K562 (cell line): ENCODE data around the gene C17orf78. TPM values are rescaled to one million over a fixed set of nuclear protein-coding genes. Genes with fewer than 3 reads are reported as not detected.

Experiments
- EWSR1 ChIP-seq: fragments of 450-650 bp; IDR thresholded peaks from 2 replicates; pipeline ENCODE4 v1.6.1; 2018; ENCODE audit warnings: borderline replicate concordance, mild to moderate bottlenecking, low read depth, moderate library complexity; ENCODE audit not compliant: partially characterized antibody
- FOXJ3 ChIP-seq: sonication (generic); formaldehyde crosslinking; IDR thresholded peaks from 2 replicates; pipeline ENCODE4 v1.4.0; 2020; ENCODE audit warnings: mild to moderate bottlenecking, missing genetic modification reagents
- FUS ChIP-seq: fragments of 200-400 bp; formaldehyde crosslinking; optimal IDR thresholded peaks from 2 replicates; pipeline ENCODE3; 2017; ENCODE audit warnings: low read depth, low read length
- HMGN3 ChIP-seq: IDR thresholded peaks from 2 replicates; pipeline ENCODE4 v1.6.1; 2011; ENCODE audit warnings: borderline replicate concordance, low read depth, mild to moderate bottlenecking, mixed read lengths, low read length; ENCODE audit not compliant: insufficient read length; ENCODE audit errors: extremely low read depth
- HOXB6 ChIP-seq: fragments of 250-450 bp; sonication (Bioruptor Pico); IDR thresholded peaks from 2 replicates; pipeline ENCODE4 v1.5.1; 2022; ENCODE audit warnings: mild to moderate bottlenecking, borderline replicate concordance
- RCOR1 ChIP-seq, 2 experiments: IDR thresholded peaks; 2 replicates each; pipeline ENCODE4 v1.6.1; 2012; ENCODE audit warnings: low read depth in 2 of 2, low read length in 2 of 2, borderline replicate concordance in 1 of 2, improper control_type of control experiment in 1 of 2
- SLC30A9 ChIP-seq: fragments of 250-450 bp; sonication (Bioruptor Pico); IDR thresholded peaks from 2 replicates; pipeline ENCODE4 v1.8.0; 2022; ENCODE audit warnings: mild to moderate bottlenecking, moderate library complexity
- ZBTB1 ChIP-seq: sonication (generic); formaldehyde crosslinking; IDR thresholded peaks from 2 replicates; pipeline ENCODE4 v1.8.1; 2023; ENCODE audit warnings: missing genetic modification reagents, low read depth, mild to moderate bottlenecking, borderline replicate concordance
- ZNF280A ChIP-seq: fragments of 450-650 bp; IDR thresholded peaks from 2 replicates; pipeline ENCODE4 v1.6.1; 2018; ENCODE audit warnings: mild to moderate bottlenecking, low read depth; ENCODE audit not compliant: partially characterized antibody
- ZNF609 ChIP-seq: sonication (generic); formaldehyde crosslinking; IDR thresholded peaks from 2 replicates; pipeline ENCODE4 v1.8.1; 2023; ENCODE audit warnings: missing genetic modification reagents, mild to moderate bottlenecking, borderline replicate concordance
- polyA plus RNA-seq, 8 experiments: library from polyadenylated mRNA; depleted of rRNA in 4 of 8; stranded (reverse) in 5 of 8; unstranded in 3 of 8; fragments of >200 nt; fragmentation: Nextera tagmentation in 2 of 8; fragmentation: Illumina TruSeq in 1 of 8; extraction: Ambion mirVana in 2 of 8; extraction: Trizol in 1 of 8; gene quantifications; 2 replicates each; pipeline versions ENCODE4 v1.2.1 to v1.2.3, GENCODE V29; 2011 to 2014; ENCODE audit warnings: inconsistent platforms in 1 of 8, missing spikeins in 1 of 8
- total RNA-seq, 7 experiments: library from RNA; depleted of rRNA in 6 of 7; stranded (reverse); fragments of >200 nt in 6 of 7; fragmentation: Illumina TruSeq in 2 of 7; extraction: Trizol in 2 of 7; gene quantifications; 2 replicates each; pipeline versions ENCODE4 v1.2.1 to v1.2.3, GENCODE V29; 2011 to 2021; ENCODE audit warnings: low replicate concordance in 1 of 7
- TF ChIP-seq, protein P1 (sequence below), 2 experiments: IDR thresholded peaks; 2 replicates each; pipeline ENCODE4 v1.6.1; 2011; ENCODE audit warnings: borderline replicate concordance in 1 of 2, control low read depth in 1 of 2, low read depth in 1 of 2, low read length in 1 of 2, mild to moderate bottlenecking in 1 of 2, mixed read lengths in 1 of 2, moderate library complexity in 1 of 2; ENCODE audit not compliant: insufficient read depth in 1 of 2, insufficient read length in 1 of 2, poor library complexity in 1 of 2, severe bottlenecking in 1 of 2; ENCODE audit errors: extremely low read depth in 1 of 2
- TF ChIP-seq, protein P2 (sequence below): fragments of 450-650 bp; IDR thresholded peaks from 2 replicates; pipeline ENCODE4 v1.7.0; 2016; ENCODE audit warnings: borderline replicate concordance

Gene C17orf78
- total and polyA plus RNA-seq, 9 of the 15 experiments (the other 6 are each of a cell fraction or from before 2014, with no cell fraction given), result not detected

DNA sequence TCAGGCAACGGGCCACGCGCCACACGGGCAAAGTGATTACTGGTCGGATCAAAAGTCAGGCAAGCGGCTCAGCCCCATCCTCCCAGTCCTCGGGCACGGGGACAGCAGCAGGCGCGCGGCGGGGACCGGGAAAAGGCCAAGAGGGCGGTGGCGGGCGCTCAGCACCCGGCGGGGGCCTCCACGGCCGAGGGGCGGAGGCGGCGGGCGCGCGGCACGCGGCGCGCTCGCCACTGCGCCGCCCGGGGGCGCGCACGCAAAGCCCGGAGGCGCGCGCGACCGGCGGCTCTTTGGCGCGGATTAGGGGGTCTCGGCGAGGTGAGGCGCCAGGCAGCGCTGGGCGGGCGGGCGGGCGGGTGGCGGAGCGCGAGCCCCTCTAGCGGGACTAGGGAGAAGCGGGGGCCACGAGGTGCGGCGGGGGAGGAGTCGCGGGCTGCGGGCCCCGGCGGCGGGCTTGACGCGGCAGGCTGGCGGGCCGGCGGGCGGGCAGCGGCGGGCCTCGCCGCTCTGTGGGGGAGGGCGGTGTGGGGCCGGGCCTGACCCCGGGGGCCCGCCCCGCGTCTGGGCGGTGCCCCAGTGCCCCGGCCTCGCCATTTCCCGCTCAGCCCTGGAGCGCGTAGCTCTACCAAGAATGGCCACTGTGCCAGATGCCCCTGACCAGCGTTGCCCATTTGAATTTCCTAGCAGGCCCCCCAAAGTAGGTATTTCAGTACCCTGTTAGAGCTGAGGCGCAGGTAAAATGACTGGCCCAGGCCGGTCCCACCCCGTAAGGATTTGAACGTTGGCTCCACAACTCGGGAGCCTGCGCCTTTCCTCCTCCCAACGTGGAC is 31.1 kb downstream of the C17orf78 start, which contains the start of the genes ACACA and TADA2A (continued):
- TF ChIP-seq ZNF609 (CRISPR knock-in tag) (no peak), SLC30A9 (CRISPR knock-in tag) (no peak), FUS (no peak), HMGN3 (peak; percentile 7), FOXJ3 (no peak), HOXB6 (CRISPR knock-in tag) (no peak), EWSR1 (no peak), RCOR1 (IDR thresholded peaks at IDR 0.05; ENCODE audit: borderline replicate concordance in 1 of 2, low read depth in 2 of 2, low read length in 2 of 2) (0 out of 4 replicates have a peak, but pooled peaks of 1 of the 2 experiments have one; percentile 11), ZNF280A (no peak), ZBTB1 (peak; percentile 34; the same call in 1 of the 2 replicates)
- TF ChIP-seq, protein P1, sequence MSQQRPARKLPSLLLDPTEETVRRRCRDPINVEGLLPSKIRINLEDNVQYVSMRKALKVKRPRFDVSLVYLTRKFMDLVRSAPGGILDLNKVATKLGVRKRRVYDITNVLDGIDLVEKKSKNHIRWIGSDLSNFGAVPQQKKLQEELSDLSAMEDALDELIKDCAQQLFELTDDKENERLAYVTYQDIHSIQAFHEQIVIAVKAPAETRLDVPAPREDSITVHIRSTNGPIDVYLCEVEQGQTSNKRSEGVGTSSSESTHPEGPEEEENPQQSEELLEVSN (IDR thresholded peaks at IDR 0.05; ENCODE audit: borderline replicate concordance in 1 of 2, extremely low read depth in 1 of 2, insufficient read depth in 1 of 2, insufficient read length in 1 of 2, low read depth in 1 of 2, low read length in 1 of 2, poor library complexity in 1 of 2, severe bottlenecking in 1 of 2), result peak; percentile 89 to 99
- TF ChIP-seq, protein P2, sequence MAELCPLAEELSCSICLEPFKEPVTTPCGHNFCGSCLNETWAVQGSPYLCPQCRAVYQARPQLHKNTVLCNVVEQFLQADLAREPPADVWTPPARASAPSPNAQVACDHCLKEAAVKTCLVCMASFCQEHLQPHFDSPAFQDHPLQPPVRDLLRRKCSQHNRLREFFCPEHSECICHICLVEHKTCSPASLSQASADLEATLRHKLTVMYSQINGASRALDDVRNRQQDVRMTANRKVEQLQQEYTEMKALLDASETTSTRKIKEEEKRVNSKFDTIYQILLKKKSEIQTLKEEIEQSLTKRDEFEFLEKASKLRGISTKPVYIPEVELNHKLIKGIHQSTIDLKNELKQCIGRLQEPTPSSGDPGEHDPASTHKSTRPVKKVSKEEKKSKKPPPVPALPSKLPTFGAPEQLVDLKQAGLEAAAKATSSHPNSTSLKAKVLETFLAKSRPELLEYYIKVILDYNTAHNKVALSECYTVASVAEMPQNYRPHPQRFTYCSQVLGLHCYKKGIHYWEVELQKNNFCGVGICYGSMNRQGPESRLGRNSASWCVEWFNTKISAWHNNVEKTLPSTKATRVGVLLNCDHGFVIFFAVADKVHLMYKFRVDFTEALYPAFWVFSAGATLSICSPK, result no peak
